CD14-positive monocyte (primary cell): ENCODE measurements around the gene NEK6. TPM values are rescaled to one million over a fixed set of nuclear protein-coding genes. Genes with fewer than 3 reads are reported as not detected.

Experiments used
- DNase-seq, 3 donors: peaks; one replicate each; pipeline ENCODE4 v3.0.0-alpha.2; 2011 to 2022
- H2AFZ ChIP-seq: 2 replicates; pipeline ENCODE4 v1.6.0; 2012; ENCODE audit warnings: mild to moderate bottlenecking, low read depth, low read length, inconsistent platforms; ENCODE audit not compliant: insufficient read depth, poor library complexity, severe bottlenecking
- H3K27ac ChIP-seq, 2 donors: 1 replicate in 1 of 2; 2 replicates in 1 of 2; pipeline ENCODE4 v1.5.1; 2012 to 2013; ENCODE audit warnings: low read length in 2 of 2, control low read depth in 1 of 2, inconsistent platforms in 1 of 2, low read depth in 1 of 2, mild to moderate bottlenecking in 1 of 2
- H3K27me3 ChIP-seq, 2 donors: one replicate each; pipeline versions ENCODE4 v1.6.0 to v1.6.1; 2011 to 2013; ENCODE audit warnings: low read length in 2 of 2; ENCODE audit not compliant: control insufficient read depth in 2 of 2, insufficient read depth in 2 of 2
- H3K36me3 ChIP-seq, 2 donors: replicated peaks in 1 of 2; 1 replicate in 1 of 2; 2 replicates in 1 of 2; pipeline versions ENCODE4 v1.5.1 to v1.6.1; 2012 to 2013; ENCODE audit warnings: low read length in 2 of 2, control low read depth in 1 of 2, inconsistent platforms in 1 of 2, mild to moderate bottlenecking in 1 of 2; ENCODE audit not compliant: insufficient read depth in 2 of 2, control insufficient read depth in 1 of 2
- H3K4me1 ChIP-seq, 2 donors: 1 replicate in 1 of 2; 2 replicates in 1 of 2; pipeline versions ENCODE4 v1.5.1 to v1.6.1; 2012 to 2013; ENCODE audit warnings: low read length in 2 of 2, control low read depth in 1 of 2, inconsistent platforms in 1 of 2, mild to moderate bottlenecking in 1 of 2, moderate library complexity in 1 of 2; ENCODE audit not compliant: insufficient read depth in 2 of 2, control insufficient read depth in 1 of 2
- H3K4me2 ChIP-seq: replicated peaks from 2 replicates; pipeline ENCODE3; 2012; ENCODE audit warnings: low read length, moderate library complexity, mild to moderate bottlenecking; ENCODE audit not compliant: poor library complexity, severe bottlenecking; ENCODE audit errors: extremely low read depth
- H3K4me3 ChIP-seq, 3 experiments: fragments of 200-600 bp in 1 of 3; sonication (generic) in 1 of 3; replicated peaks in 1 of 3; 1 replicate in 2 of 3; 2 replicates in 1 of 3; pipeline ENCODE4 v1.5.1; 2011 to 2013; ENCODE audit warnings: low read length in 3 of 3, mild to moderate bottlenecking in 3 of 3, control low read depth in 2 of 3, low read depth in 2 of 3, inconsistent platforms in 1 of 3, moderate library complexity in 1 of 3
- H3K79me2 ChIP-seq: 2 replicates; pipeline ENCODE4 v1.6.0; 2012; ENCODE audit warnings: mild to moderate bottlenecking, control low read depth, inconsistent platforms, low read length, moderate library complexity; ENCODE audit not compliant: insufficient read depth
- H3K9ac ChIP-seq: 2 replicates; pipeline ENCODE4 v1.6.0; 2017; ENCODE audit warnings: low read length, mild to moderate bottlenecking; ENCODE audit not compliant: insufficient read depth, poor library complexity, severe bottlenecking
- H3K9me3 ChIP-seq, 2 donors: replicated peaks in 1 of 2; 1 replicate in 1 of 2; 2 replicates in 1 of 2; pipeline versions ENCODE4 v1.5.1 to v1.6.1; 2012 to 2013; ENCODE audit warnings: low read length in 2 of 2, control low read depth in 1 of 2; ENCODE audit not compliant: control insufficient read depth in 1 of 2, insufficient read depth in 1 of 2
- H4K20me1 ChIP-seq: 2 replicates; pipeline ENCODE4 v1.6.0; 2012; ENCODE audit warnings: mild to moderate bottlenecking, low read length, control low read depth, moderate library complexity; ENCODE audit not compliant: insufficient read depth
- H3K27ac Mint-ChIP-seq, 7 donors: one replicate each; pipeline ENCODE4 v1.8.0; 2020; ENCODE audit warnings: mild to moderate bottlenecking in 7 of 7, mixed read lengths in 7 of 7, moderate library complexity in 6 of 7, inconsistent platforms in 2 of 7
- H3K27me3 Mint-ChIP-seq, 3 donors: one replicate each; pipeline ENCODE4 v1.8.0; 2021 to 2022; ENCODE audit warnings: low read depth in 3 of 3, mild to moderate bottlenecking in 3 of 3, mixed read lengths in 3 of 3, moderate library complexity in 3 of 3, inconsistent platforms in 1 of 3
- H3K36me3 Mint-ChIP-seq, 2 donors: one replicate each; pipeline ENCODE4 v1.8.0; 2020; ENCODE audit warnings: mixed read lengths in 2 of 2, inconsistent platforms in 1 of 2, mild to moderate bottlenecking in 1 of 2
- H3K4me1 Mint-ChIP-seq: one replicate; pipeline ENCODE4 v1.8.0; 2020; ENCODE audit warnings: mild to moderate bottlenecking, mixed read lengths
- H3K4me3 Mint-ChIP-seq, 2 donors: one replicate each; pipeline ENCODE4 v1.8.0; 2020; ENCODE audit warnings: mild to moderate bottlenecking in 2 of 2, mixed read lengths in 2 of 2, moderate library complexity in 1 of 2
- H3K9me3 Mint-ChIP-seq, 7 donors: one replicate each; pipeline ENCODE4 v1.8.0; 2020 to 2022; ENCODE audit warnings: mixed read lengths in 7 of 7, mild to moderate bottlenecking in 6 of 7, moderate library complexity in 6 of 7, inconsistent platforms in 2 of 7
- WGBS: methylation state at CpG from one replicate; pipeline ENCODE4 v1.1.5; 2013; ENCODE audit warnings: missing lambda C conversion rate; ENCODE audit not compliant: insufficient coverage; 5-methylcytosine and 5-hydroxymethylcytosine counted together
- intact Hi-C, 2 donors: fragments of 100-400 bp; cut with micrococcal nuclease; formaldehyde crosslinking; loops; one replicate each; pipeline versions ENCODE4 v1.15.0 to v1.15.1; 2023
- polyA plus RNA-seq, 3 donors: library from polyadenylated mRNA; depleted of rRNA in 1 of 3; unstranded in 2 of 3; stranded (reverse) in 1 of 3; fragments of 300-500 nt in 2 of 3; fragments of >200 nt in 1 of 3; fragmentation: Illumina TruSeq in 2 of 3; gene quantifications; 1 replicate in 2 of 3; 2 replicates in 1 of 3; pipeline ENCODE4 v1.2.3, GENCODE V29; 2012 to 2021
- TF ChIP-seq, protein P1 (sequence below): fragments of 200-600 bp; IDR thresholded peaks from one replicate; pipeline ENCODE4 v1.8.0; 2022; ENCODE audit warnings: antibody characterized with exemption, mild to moderate bottlenecking

NEK6 gene
- polyA plus RNA-seq, 3 donors = 26.1 to 46.0 (median 35.8) TPM

DNA sequence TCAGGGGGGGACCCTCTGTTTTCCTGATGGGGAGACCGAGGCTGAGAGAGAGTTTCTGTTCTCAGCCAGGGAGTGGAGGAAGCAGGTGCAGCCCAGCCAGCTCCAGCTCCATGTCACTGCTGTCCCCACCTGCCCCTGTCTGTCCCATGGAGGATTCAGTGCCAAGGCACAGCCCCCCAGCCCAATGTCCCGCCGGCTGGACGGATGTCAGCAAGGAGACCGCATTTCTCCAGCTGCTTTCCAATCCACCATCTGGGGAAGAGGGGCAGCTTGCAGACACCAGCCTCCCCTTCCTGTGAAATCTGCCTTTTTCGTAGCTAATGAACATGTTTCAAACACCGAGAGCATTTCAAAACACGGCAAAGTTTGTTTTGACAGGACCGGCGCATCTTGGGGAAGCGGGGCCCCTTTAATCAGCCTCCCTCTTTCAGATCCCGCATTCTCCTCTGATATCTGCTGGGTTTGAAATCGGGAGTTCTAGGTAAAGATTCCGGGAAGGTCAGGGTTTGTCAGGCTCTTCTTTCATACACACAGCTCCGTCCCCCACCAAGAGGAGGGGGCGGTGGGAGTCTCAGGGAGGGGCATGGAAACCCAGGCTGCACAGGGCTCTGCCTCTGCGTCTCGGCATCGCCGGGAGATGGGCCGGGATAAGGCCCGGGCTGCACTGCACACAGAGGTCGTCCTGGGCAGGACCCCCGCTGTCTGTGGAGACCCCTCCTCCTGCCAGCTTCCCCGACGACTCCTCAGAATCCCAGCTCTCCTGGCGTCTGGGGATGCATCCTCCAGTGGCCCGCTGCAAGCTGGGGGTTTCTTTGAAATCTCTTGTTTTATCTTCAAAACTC, 74.8 kb downstream of the NEK6 start:
- Mint-ChIP-seq H3K4me3 (no peak overlapping the region), H3K36me3 (peaks cover 76 to 100% of the 10 kb centered on the region in 2 donors), H3K4me1 (no peaks in the 10 kb centered on the region), H3K9me3 (peaks cover 0 to 3% (median 0%) of the 10 kb centered on the region in 7 donors), H3K27ac (no peak overlapping the region), H3K27me3 (no peaks in the 10 kb centered on the region)
- Histone ChIP-seq H3K79me2 (peaks cover 3% of the 10 kb centered on the region), H3K9ac (no peak overlapping the region), H3K36me3 (peaks cover 95 to 100% of the 10 kb centered on the region in 2 donors), H3K27ac (no peak overlapping the region), H3K4me3 (no peak overlapping the region), H2AFZ (no peak overlapping the region), H3K27me3 (no peaks in the 10 kb centered on the region), H3K4me1 (no peaks in the 10 kb centered on the region), H4K20me1 (peaks cover 92% of the 10 kb centered on the region), H3K9me3 (no peaks in the 10 kb centered on the region), H3K4me2 (no peak overlapping the region)
- no peak for DNase-seq
- intact Hi-C loops = no loop called here
- TF ChIP-seq, protein P1, sequence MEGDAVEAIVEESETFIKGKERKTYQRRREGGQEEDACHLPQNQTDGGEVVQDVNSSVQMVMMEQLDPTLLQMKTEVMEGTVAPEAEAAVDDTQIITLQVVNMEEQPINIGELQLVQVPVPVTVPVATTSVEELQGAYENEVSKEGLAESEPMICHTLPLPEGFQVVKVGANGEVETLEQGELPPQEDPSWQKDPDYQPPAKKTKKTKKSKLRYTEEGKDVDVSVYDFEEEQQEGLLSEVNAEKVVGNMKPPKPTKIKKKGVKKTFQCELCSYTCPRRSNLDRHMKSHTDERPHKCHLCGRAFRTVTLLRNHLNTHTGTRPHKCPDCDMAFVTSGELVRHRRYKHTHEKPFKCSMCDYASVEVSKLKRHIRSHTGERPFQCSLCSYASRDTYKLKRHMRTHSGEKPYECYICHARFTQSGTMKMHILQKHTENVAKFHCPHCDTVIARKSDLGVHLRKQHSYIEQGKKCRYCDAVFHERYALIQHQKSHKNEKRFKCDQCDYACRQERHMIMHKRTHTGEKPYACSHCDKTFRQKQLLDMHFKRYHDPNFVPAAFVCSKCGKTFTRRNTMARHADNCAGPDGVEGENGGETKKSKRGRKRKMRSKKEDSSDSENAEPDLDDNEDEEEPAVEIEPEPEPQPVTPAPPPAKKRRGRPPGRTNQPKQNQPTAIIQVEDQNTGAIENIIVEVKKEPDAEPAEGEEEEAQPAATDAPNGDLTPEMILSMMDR = no peak
- 94% methylated on average over 17 of the region's 28 CpGs for WGBS

DNA sequence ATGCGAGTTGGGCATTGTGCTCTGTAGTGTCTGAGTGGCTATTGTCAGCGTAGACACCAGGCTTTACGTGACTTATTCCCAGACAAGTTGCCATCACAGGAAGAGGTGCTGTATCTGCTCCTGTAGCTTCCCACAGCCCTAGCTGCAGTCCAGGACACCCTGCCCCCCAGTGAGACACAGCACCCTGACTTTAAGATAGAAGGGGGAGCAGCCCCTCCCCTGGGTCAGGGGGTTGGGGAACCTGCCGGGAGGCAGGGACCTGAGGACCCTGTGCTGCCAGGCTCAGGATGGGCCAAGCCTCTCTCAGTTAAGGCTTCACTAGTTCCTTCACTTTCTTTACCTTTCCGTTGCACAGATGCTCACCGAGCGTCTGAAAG, 75.4 kb downstream of the NEK6 start:
- no peak overlapping the region for H3K27ac ChIP-seq
- H3K4me2 ChIP-seq = no peak overlapping the region
- H4K20me1 ChIP-seq = peaks cover 92% of the 10 kb centered on the region
- H3K4me3 ChIP-seq = no peak overlapping the region
- H3K27ac Mint-ChIP-seq = no peak overlapping the region
- H2AFZ ChIP-seq = no peak overlapping the region
- H3K36me3 ChIP-seq = peaks cover 95 to 100% of the 10 kb centered on the region in 2 donors
- H3K9me3 Mint-ChIP-seq = peaks cover 0 to 3% (median 0%) of the 10 kb centered on the region in 7 donors
- H3K36me3 Mint-ChIP-seq = peaks cover 76 to 100% of the 10 kb centered on the region in 2 donors
- H3K9me3 ChIP-seq = no peaks in the 10 kb centered on the region
- H3K4me1 ChIP-seq = no peaks in the 10 kb centered on the region
- intact Hi-C loops = no loop called here
- TF ChIP-seq, protein P1 = no peak
- no peaks in the 10 kb centered on the region for H3K27me3 Mint-ChIP-seq
- H3K4me1 Mint-ChIP-seq = no peaks in the 10 kb centered on the region
- no peak for DNase-seq
- H3K27me3 ChIP-seq = no peaks in the 10 kb centered on the region
- no peak overlapping the region for H3K9ac ChIP-seq
- no peak overlapping the region for H3K4me3 Mint-ChIP-seq
- WGBS = 100% methylated on average over 3 of the region's 7 CpGs
- peaks cover 3% of the 10 kb centered on the region for H3K79me2 ChIP-seq
